Measurements from ENCODE around the gene SEC22C.
A peak's percentile ranks its signal among the peaks of the same experiment; 100 is the strongest.
"Not testable (repeated sequence)": the region's sequence is repeated elsewhere in the genome, so short reads cannot be mapped to it uniquely, and the experiment has no call there.

SEC22C gene

GRCh38 chr3:42581709-42582473, at the start of gene SEC22C:
TSS of gene SEC22C (minus strand) at chr3:42581967. CDS start at chr3:42569046, 12,921 bp downstream.
- DNase-seq, result peak; percentile 95

GRCh38 chr3:42613462-42613861, 31.7 kb upstream of the SEC22C start:
- no peak for DNase-seq

- DNase-seq, result no peak
Measured at GRCh38 chr3:42612928-42613327, 31.2 kb upstream of the SEC22C start.

GRCh38 chr3:42612217-42612616, 30.4 kb upstream of the SEC22C start:
- DNase-seq, result no peak

GRCh38 chr3:42610976-42611375, 29.2 kb upstream of the SEC22C start:
- no peak for DNase-seq

- DNase-seq, result no peak
Measured at GRCh38 chr3:42608581-42608980, 26.8 kb upstream of the SEC22C start.

- DNase-seq, result no peak
Measured at GRCh38 chr3:42605546-42606173, 23.9 kb upstream of the SEC22C start.

GRCh38 chr3:42602961-42603360, 21.2 kb upstream of the SEC22C start:
- DNase-seq, result no peak

- DNase-seq, result no peak
Measured at GRCh38 chr3:42601896-42602581, 20.3 kb upstream of the SEC22C start.

GRCh38 chr3:42600958-42601675, 19.4 kb upstream of the SEC22C start:
- peak; percentile 63 for DNase-seq

GRCh38 chr3:42600111-42600957, 18.6 kb upstream of the SEC22C start, which contains the start of gene NKTR:
TSS of gene NKTR (plus strand) at chr3:42600686. CDS start at chr3:42601007, 321 bp downstream.
- peak; percentile 96 for DNase-seq

GRCh38 chr3:42597098-42597497, 15.3 kb upstream of the SEC22C start:
- not testable (repeated sequence) for DNase-seq

- DNase-seq, result no peak
Measured at GRCh38 chr3:42595682-42596081, 13.9 kb upstream of the SEC22C start.

- DNase-seq, result no peak
Measured at GRCh38 chr3:42593635-42594034, 11.9 kb upstream of the SEC22C start.

GRCh38 chr3:42591811-42592210, 10.0 kb upstream of the SEC22C start:
- no peak for DNase-seq

GRCh38 chr3:42590989-42591756, 9.4 kb upstream of the SEC22C start:
- DNase-seq, result no peak

GRCh38 chr3:42589382-42590109, 7.8 kb upstream of the SEC22C start:
- no peak for DNase-seq

GRCh38 chr3:42588625-42589024, 6.9 kb upstream of the SEC22C start:
- no peak for DNase-seq

GRCh38 chr3:42582474-42583070, 805 bp upstream of the SEC22C start:
- no peak for DNase-seq

- no peak for DNase-seq
Measured at GRCh38 chr3:42581400-42581708, 413 bp downstream of the SEC22C start.
